HFFc6 (cell line): ENCODE measurements around the gene DGKA. TPM values are rescaled to one million over a fixed set of nuclear protein-coding genes. Genes with fewer than 3 reads are reported as not detected.
"Not testable (repeated sequence)": the region's sequence is repeated elsewhere in the genome, so short reads cannot be mapped to it uniquely, and the experiment has no call there.

Experiments
- DNase-seq: peaks from one replicate; pipeline ENCODE4 v3.0.0-alpha.2; 2018
- H3K27ac Mint-ChIP-seq: 2 replicates; pipeline ENCODE4 v1.8.0; 2020; ENCODE audit warnings: mild to moderate bottlenecking, mixed read lengths
- H3K27me3 Mint-ChIP-seq: 2 replicates; pipeline ENCODE4 v1.8.0; 2021; ENCODE audit warnings: mild to moderate bottlenecking, moderate library complexity, mixed read lengths; ENCODE audit not compliant: insufficient read depth
- H3K36me3 Mint-ChIP-seq: 2 replicates; pipeline ENCODE4 v1.8.0; 2021; ENCODE audit warnings: low read depth, mixed read lengths
- H3K4me1 Mint-ChIP-seq: 2 replicates; pipeline ENCODE4 v1.8.0; 2020; ENCODE audit warnings: low read depth, mixed read lengths
- H3K4me3 Mint-ChIP-seq: 2 replicates; pipeline ENCODE4 v1.8.0; 2020; ENCODE audit warnings: mild to moderate bottlenecking, moderate library complexity, mixed read lengths
- H3K9me3 Mint-ChIP-seq: 2 replicates; pipeline ENCODE4 v1.8.0; 2020; ENCODE audit warnings: mild to moderate bottlenecking, mixed read lengths
- total RNA-seq, 6 experiments: library from RNA; stranded (reverse); fragmentation: NEBNext Ultra II Directional; extraction: Animal tissue kit (Norgen Biotek cat#: 25700); gene quantifications; 2 replicates in 1 of 6; 3 replicates in 5 of 6; pipeline ENCODE4 v1.2.3, GENCODE V29; 2021
- TF ChIP-seq, protein P1 (sequence below): fragments of 200-600 bp; sonication (generic); IDR thresholded peaks from 2 replicates; pipeline ENCODE4 v1.5.0; 2021; ENCODE audit warnings: antibody characterized with exemption, mild to moderate bottlenecking

Gene DGKA
- total RNA-seq, 6 experiments from 2014 or later: 67.1 to 87.4 (median 79.6) TPM

- Mint-ChIP-seq H3K27ac (peak overlapping the region; percentile 77), H3K4me3 (peak overlapping the region; percentile 100), H3K36me3 (peaks cover 12% of the 10 kb centered on the region), H3K9me3 (no peaks in the 10 kb centered on the region), H3K4me1 (peaks cover 18% of the 10 kb centered on the region), H3K27me3 (no peaks in the 10 kb centered on the region)
- peak; percentile 66 for DNase-seq
- TF ChIP-seq, protein P1, sequence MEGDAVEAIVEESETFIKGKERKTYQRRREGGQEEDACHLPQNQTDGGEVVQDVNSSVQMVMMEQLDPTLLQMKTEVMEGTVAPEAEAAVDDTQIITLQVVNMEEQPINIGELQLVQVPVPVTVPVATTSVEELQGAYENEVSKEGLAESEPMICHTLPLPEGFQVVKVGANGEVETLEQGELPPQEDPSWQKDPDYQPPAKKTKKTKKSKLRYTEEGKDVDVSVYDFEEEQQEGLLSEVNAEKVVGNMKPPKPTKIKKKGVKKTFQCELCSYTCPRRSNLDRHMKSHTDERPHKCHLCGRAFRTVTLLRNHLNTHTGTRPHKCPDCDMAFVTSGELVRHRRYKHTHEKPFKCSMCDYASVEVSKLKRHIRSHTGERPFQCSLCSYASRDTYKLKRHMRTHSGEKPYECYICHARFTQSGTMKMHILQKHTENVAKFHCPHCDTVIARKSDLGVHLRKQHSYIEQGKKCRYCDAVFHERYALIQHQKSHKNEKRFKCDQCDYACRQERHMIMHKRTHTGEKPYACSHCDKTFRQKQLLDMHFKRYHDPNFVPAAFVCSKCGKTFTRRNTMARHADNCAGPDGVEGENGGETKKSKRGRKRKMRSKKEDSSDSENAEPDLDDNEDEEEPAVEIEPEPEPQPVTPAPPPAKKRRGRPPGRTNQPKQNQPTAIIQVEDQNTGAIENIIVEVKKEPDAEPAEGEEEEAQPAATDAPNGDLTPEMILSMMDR: peak; percentile 93
These were observed 65.3 kb downstream of the DGKA start for GRCh38 chr12:55996201-55996714.

DNA sequence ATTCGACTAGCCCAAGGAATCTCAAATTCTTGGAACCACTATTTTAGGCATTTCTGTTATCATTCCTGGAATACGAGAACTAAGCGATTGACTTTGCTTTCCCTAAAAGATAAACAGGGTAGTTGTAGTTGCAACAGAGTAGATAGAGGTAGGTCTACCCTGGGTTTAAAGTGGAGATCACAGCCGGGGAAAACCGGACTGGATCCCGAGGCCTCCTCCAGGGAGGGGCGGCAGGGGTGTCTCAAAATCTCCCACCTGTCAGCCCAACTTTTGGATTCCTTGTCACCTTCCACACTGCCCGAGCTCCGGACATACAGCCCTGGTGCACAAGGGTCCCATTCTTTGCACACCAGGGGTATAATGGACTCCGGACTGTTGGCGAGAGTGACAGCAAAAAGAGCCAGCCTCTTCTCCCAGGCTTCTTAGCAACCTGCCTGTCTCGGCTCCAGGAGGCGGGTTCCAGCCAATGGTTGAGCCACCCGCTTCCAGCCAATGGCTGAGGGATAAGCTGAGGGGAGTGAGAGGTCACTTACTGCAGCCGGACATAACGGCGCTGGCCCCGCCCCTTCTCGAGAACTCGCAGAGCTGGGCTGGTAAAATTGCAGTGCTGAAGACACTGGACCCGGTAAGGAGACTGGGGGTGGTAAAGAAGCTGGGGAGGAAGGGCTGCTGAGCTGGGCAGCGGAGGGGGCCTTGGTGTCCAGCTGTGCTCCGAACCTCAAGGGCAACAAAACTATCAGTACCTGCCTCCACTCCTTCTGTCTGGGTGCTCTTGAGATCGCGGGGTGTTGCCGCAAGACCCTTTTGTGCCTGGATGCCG is 66.0 kb downstream of the DGKA start, which contains the start of gene SUOX:
SUOX (plus strand) TSS at position 562 of the 820 bp plus-strand sequence. CDS start 4,946 bp downstream, outside the sequence.
- no peaks in the 10 kb centered on the region for H3K9me3 Mint-ChIP-seq
- TF ChIP-seq, protein P1: no peak
- peak within 1 kb of the TSS; percentile 77 for H3K27ac Mint-ChIP-seq
- DNase-seq: peak; percentile 98
- no peaks in the 10 kb centered on the region for H3K27me3 Mint-ChIP-seq
- peaks cover 18% of the 10 kb centered on the region for H3K4me1 Mint-ChIP-seq
- peak within 1 kb of the TSS; percentile 100 for H3K4me3 Mint-ChIP-seq
- peaks cover 10% of the 10 kb centered on the region for H3K36me3 Mint-ChIP-seq

- Mint-ChIP-seq H3K4me1 (peaks cover 18% of the 10 kb centered on the region), H3K4me3 (peak overlapping the region; percentile 100), H3K9me3 (no peaks in the 10 kb centered on the region), H3K36me3 (peaks cover 4% of the 10 kb centered on the region), H3K27ac (peak overlapping the region; percentile 77), H3K27me3 (no peaks in the 10 kb centered on the region)
- TF ChIP-seq, protein P1: no peak
- no peak for DNase-seq
These were observed 66.5 kb downstream of the DGKA start for GRCh38 chr12:55997535-55997859.

DNA sequence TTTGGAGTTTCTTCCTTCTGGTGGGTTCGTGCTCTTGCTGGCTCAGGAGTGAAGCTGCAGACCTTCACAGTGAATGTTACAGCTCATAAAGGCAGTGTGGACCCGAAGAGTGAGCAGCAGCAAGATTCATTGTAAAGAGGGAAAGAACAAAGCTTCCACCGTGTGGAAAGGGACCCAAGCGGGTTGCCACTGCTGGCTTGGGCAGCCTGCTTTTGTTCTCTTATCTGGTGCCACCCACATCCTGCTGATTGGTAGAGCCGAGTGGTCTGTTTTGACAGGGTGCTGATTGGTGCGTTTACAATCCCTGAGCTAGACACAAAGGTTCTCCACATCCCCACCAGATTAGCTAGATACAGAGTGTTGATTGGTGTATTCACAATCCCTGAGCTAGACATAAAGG is 68.6 kb downstream of the DGKA start:
- Mint-ChIP-seq H3K4me1 (peaks cover 18% of the 10 kb centered on the region), H3K36me3 (peaks cover 11% of the 10 kb centered on the region)
- not testable (repeated sequence) for H3K27me3 Mint-ChIP-seq, H3K9me3 Mint-ChIP-seq, DNase-seq, H3K27ac Mint-ChIP-seq, H3K4me3 Mint-ChIP-seq

DNA sequence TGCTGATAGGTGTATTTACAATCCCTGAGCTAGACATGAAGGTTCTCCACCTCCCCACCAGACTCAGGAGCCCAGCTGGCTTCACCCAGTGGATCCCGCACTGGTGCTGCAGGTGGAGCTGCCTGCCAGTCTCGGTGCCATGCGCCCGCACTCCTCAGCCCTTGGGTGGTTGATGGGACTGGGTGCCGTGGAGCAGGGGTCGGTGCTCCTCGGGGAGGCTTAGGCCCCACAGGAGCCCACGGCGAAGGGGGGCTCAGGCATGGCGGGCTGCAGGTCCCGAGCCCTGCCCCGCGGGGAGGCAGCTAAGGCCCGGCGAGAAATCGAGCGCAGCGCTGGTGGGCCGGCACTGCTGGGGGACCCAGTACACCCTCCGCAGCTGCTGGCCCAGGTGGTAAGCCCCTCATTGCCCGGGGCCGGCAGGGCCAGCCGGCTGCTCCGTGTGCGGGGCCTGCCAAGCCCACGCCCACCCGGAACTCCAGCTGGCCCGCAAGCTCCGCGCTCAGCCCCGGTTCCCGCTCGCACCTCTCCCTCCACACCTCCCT is 69.1 kb downstream of the DGKA start:
- not testable (repeated sequence) for DNase-seq, H3K27ac Mint-ChIP-seq, H3K27me3 Mint-ChIP-seq, H3K9me3 Mint-ChIP-seq, H3K4me3 Mint-ChIP-seq
- peaks cover 18% of the 10 kb centered on the region for H3K4me1 Mint-ChIP-seq
- peaks cover 12% of the 10 kb centered on the region for H3K36me3 Mint-ChIP-seq

DNA sequence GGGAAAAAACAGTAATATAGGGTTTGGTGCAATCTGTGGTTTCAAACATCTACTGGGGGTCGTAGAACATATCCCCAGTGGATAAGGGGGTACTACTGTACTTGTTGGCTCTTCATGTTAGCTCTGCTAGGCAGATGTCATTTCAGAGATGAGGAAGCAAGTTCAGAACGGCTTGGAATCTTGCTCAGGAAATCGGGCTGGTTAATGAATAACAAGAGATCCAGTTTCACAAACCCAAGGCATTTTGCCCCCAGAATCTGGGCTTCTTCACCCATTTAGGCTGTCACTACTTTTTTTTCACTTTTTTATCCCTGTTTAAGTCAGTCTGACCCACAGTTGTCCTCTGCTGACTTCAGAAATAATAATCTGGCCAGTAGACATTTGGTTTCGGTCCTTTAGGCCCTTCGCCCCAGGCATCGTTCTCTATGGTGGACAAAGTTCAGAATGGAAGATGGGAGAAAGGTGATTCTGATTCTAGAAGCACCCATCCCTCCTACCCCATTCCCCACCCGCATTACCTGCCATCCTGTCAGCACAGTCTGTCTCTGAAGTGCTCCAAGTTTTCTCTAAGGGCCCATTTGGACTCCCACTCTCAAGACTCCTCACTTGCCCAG is 70.6 kb downstream of the DGKA start:
- Mint-ChIP-seq H3K36me3 (peaks cover 12% of the 10 kb centered on the region), H3K4me3 (no peak overlapping the region), H3K27ac (no peak overlapping the region), H3K27me3 (no peaks in the 10 kb centered on the region), H3K9me3 (no peaks in the 10 kb centered on the region), H3K4me1 (peaks cover 9% of the 10 kb centered on the region)
- TF ChIP-seq, protein P1: no peak
- no peak for DNase-seq

DNA sequence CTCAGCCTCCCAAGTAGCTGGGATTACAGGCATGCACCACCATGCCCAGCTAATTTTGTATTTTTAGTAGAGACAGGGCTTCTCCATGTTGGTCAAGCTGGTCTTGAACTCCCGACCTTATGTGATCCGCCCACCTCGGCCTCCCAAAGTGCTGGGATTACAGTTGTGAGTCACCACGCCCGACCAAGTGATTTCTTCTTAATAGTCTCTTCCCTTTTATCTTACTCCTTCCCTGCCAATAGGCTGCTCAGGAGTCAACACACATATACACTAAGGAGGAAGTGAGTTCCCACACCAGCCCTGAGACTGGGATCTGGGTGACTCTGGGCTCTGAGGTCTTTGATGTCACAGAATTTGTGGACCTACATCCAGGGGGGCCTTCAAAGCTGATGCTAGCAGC is 72.4 kb downstream of the DGKA start:
- Mint-ChIP-seq H3K36me3 (peaks cover 12% of the 10 kb centered on the region), H3K4me1 (peaks cover 12% of the 10 kb centered on the region)
- H3K9me3 Mint-ChIP-seq, H3K27ac Mint-ChIP-seq, H3K4me3 Mint-ChIP-seq, DNase-seq, H3K27me3 Mint-ChIP-seq: not testable (repeated sequence)
